GM15510 (cell line): ENCODE data around the gene NOCT.

Source experiments
- POLR2A ChIP-seq: IDR thresholded peaks from 3 replicates; pipeline ENCODE4 v1.6.1; 2011; ENCODE audit warnings: borderline replicate concordance; ENCODE audit not compliant: insufficient read length; ENCODE audit errors: extremely low read depth

The NOCT gene, protein sequence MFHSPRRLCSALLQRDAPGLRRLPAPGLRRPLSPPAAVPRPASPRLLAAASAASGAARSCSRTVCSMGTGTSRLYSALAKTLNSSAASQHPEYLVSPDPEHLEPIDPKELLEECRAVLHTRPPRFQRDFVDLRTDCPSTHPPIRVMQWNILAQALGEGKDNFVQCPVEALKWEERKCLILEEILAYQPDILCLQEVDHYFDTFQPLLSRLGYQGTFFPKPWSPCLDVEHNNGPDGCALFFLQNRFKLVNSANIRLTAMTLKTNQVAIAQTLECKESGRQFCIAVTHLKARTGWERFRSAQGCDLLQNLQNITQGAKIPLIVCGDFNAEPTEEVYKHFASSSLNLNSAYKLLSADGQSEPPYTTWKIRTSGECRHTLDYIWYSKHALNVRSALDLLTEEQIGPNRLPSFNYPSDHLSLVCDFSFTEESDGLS

DNA sequence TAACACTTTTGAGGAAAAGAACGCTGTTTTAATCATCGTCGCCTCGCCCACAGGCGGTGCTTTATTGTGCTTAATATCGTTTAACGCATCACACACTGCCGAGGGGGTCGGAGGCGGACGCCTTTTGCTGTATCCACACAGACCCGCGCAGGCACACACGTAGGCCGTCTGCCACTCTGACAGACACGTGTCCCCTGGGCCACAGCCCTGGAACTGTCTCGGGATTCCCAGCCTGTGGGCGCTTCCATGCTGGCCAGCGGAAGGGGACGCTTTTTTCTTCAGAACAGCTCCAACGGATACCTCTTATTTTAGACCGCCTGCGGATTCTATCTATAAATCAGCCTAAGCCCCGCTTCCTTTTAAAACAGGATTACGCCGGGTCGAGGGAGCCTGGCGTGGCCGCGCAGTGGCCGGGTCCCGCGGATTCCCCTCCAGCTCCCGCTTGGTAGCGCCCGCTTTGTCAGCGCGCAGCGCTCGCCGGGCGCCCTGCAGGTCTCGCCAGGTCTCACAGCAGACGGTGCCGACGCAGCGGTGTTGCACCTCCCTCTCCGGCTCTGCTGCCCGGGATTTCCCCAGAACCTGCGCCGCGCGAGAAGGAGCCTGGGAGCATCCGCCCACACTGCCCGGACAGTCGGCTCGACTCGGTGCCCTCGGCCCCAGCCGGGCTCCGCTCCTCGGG, at the start of gene NOCT:
TSS of gene NOCT (plus strand) at position 513 of the 679 bp plus-strand sequence. CDS start 201 bp downstream, outside the sequence.
- peak; percentile 98 for TF ChIP-seq POLR2A

DNA sequence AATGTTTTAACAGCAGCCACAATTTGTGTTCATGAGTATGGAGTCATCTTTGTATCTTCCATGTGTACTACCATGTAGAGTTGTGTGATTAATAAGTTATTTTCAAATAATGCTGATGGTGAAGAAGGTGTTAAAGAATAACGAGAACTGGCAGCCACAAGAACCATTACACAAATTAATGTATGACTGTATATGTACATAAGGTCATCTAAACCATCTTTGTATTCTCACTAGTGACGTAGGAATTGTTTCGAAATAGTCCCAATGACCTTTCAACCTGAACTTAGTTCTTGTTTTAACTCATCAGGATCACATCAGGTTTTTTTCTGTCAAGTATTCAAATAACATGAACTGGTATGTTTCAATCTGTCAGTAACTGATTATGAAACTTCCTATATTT, 48.3 kb upstream of the NOCT start:
- TF ChIP-seq POLR2A, result no peak

DNA sequence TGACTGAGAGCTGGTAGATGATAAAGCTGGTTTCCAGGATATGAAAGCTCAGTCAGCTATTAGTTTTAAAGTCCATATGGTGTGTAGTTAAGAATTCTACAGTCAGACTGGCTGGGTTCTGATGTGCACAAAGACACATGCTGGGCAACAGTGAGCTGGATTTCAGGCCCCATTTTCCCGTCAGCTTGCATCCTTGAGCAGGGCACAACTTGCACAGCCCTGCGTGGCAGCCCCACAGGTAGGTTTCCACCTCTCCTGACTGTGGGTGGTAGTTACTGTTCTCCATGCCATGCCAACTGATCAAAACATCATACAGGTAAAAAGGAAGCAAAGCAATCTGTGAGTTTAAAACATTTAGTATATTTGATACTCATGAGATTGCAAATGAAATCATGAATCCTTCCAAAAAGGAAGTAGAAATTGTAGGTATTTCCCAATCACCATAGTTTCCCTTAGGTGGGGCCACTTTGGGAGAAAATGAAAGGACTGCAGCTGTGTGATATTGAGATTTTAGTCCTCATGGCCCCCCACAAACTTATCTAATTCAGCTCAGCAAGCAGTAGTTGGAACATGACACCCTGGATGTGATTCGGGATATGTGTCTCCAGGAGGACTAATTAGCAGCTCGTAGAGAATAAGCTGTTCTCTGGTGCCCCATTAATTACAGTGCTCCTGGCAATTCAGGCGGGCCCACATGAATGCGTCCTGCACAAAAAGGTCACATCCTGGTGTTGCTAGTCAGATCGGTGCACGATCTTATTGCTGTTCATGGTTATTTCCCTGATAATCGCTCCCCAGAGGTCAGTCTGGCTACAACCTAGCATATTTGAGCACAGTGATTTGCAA, 42.4 kb upstream of the NOCT start:
- TF ChIP-seq POLR2A, result no peak

DNA sequence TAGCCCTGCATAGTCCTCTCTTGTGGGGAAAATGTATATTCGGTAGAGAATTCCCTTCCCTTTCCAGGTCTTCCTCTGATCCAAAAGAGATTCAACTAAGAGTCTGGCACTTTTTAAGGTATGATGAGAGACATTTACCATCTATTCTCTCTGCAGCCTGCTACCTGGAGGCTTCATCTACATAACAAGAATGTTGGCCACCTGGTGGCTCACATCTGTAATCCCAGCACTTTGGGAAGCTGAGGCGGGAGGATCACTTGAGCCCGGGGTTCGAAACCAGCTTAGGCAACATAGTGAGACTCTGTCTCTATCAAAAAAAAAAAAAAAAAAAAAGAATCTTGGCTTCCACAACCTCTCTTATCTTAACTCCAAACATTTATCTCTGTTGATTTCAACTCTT, 40.4 kb upstream of the NOCT start:
- TF ChIP-seq POLR2A, result no peak

DNA sequence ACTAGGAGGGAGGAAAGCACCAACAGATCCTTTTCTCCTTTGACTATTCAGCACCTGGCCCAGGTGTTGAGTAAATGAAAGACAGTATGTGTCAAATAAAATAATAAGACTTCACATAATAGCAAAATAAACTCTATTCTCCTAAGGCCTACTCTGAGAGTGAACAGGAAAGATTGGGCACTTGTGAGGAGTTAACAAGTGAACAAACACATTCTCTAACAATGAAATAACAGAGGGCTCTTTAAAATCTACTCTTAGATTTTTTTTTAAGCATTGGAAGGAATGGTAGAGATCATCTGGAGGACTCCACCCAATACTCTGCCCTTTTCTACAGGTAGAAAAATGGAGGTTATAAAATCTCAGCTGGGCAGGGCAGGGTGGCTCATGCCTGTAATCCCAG, 39.1 kb upstream of the NOCT start:
- no peak for TF ChIP-seq POLR2A

DNA sequence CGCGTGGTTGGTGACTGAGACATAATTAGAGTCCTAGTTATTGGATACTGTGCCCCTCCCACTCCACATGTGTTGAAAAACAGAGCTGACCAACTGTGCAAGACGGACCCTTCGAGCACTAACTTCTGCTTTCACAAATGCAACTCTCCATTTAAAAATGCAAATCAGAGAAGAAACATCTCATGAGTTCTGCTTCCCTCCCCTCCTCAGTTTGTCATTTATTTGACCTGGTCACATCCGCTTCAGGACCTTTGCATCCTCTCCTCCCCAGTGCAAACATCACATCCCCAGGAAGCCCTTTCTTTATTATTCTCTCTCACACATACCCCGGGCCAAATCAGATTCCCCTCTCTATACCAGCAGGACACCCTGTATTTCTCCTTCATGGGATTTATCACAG, 38.1 kb upstream of the NOCT start:
- TF ChIP-seq POLR2A, result no peak

DNA sequence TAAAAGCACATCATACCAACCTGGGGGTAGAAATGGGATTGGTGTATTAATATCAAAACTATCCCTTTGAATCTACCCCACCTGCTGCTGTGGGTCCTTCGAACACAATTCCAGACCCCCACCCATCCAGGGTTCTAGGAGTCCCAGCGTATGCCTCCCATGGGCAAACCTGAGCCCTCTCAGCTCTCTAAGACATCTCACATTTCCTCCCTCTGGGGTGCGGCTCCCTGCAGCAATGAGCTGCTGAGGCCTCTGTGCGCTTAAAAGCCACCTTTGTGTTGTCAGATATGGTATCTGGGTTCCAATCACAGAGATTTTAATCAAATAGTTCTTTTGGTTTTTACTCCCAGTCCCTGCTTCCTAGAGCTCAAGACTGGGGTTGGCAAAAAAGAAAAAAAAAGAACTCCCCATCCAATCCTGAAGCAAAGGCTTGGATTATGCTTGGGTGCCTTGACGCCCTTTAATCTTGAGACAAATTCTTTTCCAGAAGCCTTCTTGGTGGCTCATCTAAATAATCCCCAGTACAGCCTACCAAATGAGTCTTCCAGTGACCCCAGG, 37.5 kb upstream of the NOCT start:
- no peak for TF ChIP-seq POLR2A

DNA sequence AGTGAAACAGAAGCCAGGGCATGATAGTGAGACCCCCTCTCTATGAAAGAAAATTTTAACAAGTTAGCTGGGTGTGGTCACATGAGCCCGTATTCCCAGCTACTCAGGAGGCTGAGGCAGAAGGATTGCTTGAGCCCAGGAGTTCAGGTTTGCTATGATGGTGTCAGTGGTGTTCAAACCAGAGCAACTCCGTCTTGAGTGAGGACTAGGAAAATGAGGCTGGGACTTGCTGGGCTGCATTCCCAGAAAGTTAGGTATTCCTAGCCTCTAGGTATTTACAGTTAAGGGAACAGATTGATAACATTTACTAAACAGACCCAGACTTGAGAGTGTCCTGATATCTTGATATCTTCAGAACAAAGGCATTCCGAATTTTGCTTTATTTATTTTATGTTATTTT, 37.0 kb upstream of the NOCT start:
- no peak for TF ChIP-seq POLR2A

DNA sequence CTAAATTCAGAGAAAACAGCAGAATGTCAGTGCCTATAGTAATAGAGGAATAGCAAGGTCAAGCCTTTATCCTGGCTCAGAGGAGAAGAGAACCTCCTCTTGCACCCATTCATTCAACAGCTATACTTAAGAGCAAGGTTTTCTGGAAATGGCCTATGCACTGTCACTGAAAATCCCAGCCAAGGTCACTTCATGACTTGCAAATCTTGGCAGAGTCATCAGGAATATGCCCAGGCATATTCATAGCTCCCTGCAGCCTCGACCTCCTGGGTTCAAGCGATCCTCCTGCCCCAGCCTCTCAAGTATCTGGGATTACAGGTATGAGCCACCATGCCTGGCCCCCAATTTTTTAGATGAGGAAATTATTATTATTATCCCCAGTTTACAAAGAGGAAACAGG, 35.8 kb upstream of the NOCT start:
- no peak for TF ChIP-seq POLR2A

DNA sequence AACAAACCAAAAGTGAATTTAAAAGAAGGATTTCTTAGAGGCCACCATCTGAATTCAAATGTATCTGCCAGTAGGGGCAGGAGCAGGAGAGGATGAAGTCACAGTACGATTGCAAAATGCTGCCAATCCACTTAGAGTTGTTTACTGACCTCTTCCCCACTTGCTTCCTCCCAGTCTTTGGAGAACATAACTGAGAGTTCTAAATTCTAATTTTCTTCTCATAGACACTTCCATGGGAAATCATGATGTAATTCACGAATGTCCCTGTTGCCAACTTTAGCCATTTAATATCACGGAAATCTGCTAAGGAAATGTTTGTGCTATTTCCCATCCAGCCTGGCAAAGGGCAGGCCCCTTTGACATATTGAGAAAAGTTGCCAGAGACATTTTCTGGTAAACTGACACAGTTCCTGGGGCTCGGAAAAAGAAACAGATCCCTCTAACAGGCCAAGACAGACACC, 33.6 kb upstream of the NOCT start:
- no peak for TF ChIP-seq POLR2A

DNA sequence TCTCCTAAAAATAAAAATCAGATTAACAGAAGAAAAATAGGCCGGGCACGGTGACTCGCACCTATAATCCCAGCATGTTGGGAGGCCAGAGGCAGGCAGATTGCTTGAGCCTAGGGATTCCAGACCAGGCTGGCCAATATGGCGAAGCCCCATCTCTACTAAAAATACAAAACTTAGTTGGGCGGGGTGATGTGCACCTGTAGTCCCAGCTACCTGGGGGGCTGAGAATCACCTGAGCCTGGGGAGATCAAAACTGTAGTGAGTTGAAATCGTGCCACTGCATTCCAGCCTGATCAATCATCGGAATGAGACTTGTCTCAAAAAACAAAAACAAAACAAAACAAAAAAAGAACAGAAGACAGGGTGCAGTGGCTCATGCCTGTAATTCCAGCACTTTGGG, 32.8 kb upstream of the NOCT start:
- no peak for TF ChIP-seq POLR2A

DNA sequence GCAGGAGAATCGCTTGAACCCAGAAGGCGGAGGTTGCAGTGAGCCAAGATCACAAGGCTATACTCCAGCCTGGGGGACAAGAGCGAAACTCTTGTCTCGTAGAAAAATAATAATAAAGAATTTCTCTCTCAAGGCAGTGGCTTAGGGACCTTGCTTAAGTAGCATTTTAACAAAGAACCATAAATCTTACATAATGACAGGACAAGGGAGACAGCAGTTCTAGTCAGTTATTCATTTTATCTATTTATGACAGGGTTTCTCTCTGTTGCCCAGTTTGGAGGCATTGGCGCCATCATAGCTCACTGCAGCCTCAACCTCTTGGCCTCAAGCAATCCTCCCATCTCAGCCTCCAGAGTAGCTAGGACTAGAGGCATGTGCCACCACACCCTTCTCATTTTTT, 31.9 kb upstream of the NOCT start:
- TF ChIP-seq POLR2A, result no peak

DNA sequence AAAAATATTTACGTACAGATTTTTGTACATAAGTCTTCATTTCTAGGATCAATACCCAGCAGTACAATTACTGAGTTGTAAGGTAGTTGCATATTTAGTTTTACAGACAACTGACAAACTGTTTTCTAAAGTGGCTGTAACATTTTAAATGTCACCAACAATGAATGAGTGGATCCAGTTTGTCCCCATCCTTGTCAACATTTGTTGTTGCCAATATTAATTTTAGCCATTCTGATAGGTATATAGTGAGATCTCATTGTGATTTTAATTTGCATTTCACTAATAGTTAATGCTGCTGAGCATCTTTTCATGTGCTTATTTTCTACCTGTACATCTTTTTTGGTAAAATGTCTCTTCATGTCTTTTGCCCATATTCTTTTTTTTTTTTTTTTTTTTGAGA, 30.9 kb upstream of the NOCT start:
- TF ChIP-seq POLR2A, result no peak

DNA sequence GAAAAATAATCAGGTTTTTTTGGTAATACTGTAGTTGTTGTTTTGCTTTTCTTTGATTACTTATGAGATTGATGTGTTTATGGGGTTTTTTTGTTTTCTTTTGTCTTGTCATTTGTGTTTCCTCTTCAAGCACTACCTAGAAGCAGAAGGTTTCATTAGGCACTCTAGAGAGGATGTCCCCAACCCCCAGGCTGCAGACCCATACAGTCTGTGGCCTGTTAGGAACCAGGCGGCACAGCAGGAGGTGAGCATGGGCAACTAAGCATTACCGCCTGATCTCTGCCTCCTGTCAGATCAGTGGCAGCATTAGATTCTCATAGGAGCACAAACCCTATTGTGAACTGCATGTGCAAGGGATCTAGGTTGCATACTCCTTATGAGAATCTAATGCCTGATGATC, 22.9 kb upstream of the NOCT start:
- no peak for TF ChIP-seq POLR2A

DNA sequence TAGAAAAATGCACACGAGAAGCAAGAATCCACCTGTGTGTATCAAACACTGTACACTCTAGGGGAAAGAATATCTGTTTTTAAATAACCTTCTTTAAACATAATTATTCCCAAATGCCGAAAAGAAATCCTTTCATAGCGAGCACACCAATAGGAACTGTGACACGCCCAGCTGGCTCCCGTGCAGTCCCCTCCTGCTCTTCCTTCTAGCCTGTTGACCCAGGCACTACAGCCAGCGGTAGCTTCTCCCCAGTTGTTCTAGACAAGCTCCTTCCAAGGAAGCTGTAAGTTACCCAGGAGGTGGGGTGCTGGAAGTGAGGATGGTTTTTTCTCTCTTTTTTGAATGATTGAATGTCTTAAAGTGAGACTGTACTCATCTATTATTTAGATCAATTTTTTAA, 19.5 kb upstream of the NOCT start:
- TF ChIP-seq POLR2A, result no peak
